GM10248 (cell line): ENCODE data around the gene SSH2.
A peak's percentile ranks its signal among the peaks of the same experiment; 100 is the strongest.

ENCODE experiments used
- CTCF ChIA-PET: fragments of 300-600 bp; sonication (Branson Sonifier 250); formaldehyde crosslinking; extraction: SDS; loops from one replicate; lab custom pipeline; 2021; ENCODE audit warnings: antibody characterized with exemption; lab: Yijun Ruan, JAX
- POLR2A ChIA-PET: fragments of 350-650 bp; sonication (Branson Sonifier 250); formaldehyde crosslinking; extraction: SDS; loops from one replicate; lab custom pipeline; 2020; ENCODE audit warnings: antibody characterized with exemption; lab: Yijun Ruan, JAX
- DNase-seq: peaks from one replicate; pipeline ENCODE4 v3.0.0; 2012; ENCODE audit errors: extremely low spot score
- TF ChIP-seq, protein P1 (sequence below): IDR thresholded peaks from 2 replicates; pipeline ENCODE4 v1.5.1; 2012; ENCODE audit warnings: mild to moderate bottlenecking, low read depth; ENCODE audit errors: extremely low read depth, missing control alignments, control extremely low read depth

SSH2 gene

DNA sequence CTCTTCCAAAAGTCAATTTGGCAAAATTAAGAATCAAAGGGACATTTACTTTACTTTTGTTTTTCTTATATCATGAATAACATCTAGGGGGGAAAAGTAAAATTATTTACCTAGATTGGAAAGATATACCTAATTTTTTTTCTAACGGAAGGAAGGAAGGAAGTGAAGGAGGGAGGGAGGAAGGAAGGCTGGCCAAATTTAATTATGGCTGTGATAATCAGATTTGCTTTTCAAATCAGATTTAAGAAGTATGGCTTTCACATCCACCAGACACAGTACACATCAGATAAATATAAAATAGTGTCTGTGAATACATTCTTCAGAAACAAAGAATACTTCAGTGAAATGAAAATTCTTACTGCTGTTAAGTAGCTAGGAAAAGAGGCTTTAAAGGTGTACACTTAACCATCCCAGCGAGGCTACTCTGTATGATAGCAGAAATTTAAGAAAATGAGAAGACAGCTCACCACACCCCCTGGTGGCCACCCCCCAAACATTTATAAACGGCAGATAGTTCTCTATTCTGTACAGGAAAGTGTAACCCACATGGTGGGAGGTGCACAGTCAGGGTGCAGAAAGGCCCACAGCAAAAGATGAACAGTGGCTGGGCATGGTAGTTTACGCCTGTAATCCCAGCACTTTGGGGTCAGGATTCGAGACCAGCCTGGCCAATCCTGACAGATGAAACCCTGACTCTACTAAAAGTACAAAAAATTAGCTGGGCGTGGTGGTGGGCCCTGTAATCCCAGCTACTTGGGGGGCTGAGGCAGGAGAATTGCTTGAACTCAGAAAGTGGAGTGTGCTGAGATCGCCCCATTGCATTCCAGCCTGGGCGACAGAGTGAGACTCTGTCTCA lies 150.8 kb downstream of the SSH2 start:
- POLR2A ChIA-PET, result no interaction called here
- peak; percentile 79 for DNase-seq
- TF ChIP-seq, protein P1, sequence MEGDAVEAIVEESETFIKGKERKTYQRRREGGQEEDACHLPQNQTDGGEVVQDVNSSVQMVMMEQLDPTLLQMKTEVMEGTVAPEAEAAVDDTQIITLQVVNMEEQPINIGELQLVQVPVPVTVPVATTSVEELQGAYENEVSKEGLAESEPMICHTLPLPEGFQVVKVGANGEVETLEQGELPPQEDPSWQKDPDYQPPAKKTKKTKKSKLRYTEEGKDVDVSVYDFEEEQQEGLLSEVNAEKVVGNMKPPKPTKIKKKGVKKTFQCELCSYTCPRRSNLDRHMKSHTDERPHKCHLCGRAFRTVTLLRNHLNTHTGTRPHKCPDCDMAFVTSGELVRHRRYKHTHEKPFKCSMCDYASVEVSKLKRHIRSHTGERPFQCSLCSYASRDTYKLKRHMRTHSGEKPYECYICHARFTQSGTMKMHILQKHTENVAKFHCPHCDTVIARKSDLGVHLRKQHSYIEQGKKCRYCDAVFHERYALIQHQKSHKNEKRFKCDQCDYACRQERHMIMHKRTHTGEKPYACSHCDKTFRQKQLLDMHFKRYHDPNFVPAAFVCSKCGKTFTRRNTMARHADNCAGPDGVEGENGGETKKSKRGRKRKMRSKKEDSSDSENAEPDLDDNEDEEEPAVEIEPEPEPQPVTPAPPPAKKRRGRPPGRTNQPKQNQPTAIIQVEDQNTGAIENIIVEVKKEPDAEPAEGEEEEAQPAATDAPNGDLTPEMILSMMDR, result peak; percentile 65
- CTCF ChIA-PET, result interaction anchor here (0.7 to 6.8 kb wide), 55 partner anchors 8 to 333 kb away, joined by 3 to 100 read pairs (median 5); partner anchors contain the start of gene ANKRD13B

DNA sequence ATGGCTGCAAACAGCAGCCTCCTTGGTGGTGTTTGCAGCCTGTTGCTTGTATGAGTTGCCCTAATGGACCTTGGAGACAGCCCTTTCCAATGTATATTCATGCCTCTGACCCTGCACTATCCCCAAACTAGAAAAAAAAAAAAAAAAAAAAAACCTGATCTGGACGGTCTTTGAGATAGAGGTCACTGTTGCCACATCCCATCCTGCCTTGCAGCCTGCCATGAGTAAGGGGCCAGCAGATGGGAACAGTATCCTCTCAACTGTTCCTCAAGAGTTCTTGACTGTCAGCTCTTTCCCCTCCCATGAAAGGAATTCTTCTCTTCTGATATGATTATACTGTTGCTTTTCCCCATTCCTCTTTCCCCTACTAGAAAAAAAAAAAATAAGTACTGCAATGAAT lies 152.4 kb downstream of the SSH2 start:
- TF ChIP-seq, protein P1, result no peak
- ChIA-PET POLR2A (no interaction called here), CTCF (interaction anchor here (0.7 to 6.8 kb wide), 10 partner anchors 9 to 186 kb away, joined by 3 to 100 read pairs (median 8); partner anchors contain the start of gene ANKRD13B)
- no peak for DNase-seq

DNA sequence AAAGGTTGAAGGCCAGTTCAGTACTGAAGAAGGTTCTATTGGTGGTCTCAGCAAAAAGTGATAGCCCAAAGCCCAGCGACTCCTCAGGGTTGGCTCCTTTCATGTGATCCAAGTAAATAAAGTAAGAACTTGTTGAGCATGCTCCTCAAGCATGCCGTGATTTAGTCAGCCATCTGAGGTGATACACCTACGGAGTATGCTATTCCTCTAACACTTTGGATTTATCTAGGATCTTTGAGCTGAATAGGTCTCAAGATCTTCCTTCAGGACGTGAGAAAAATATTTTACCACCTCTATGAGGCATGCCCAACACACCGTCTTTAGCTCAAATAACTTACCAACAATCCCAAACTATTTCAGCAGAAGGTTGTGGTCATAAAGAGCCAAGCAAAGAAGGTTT lies 154.0 kb downstream of the SSH2 start:
- ChIA-PET POLR2A (no interaction called here), CTCF (interaction anchor here (1.1 to 6.8 kb wide), 11 partner anchors 11 to 317 kb away, joined by 3 to 100 read pairs (median 4); partner anchors contain the start of gene ANKRD13B)
- DNase-seq, result no peak
- TF ChIP-seq, protein P1, result no peak

DNA sequence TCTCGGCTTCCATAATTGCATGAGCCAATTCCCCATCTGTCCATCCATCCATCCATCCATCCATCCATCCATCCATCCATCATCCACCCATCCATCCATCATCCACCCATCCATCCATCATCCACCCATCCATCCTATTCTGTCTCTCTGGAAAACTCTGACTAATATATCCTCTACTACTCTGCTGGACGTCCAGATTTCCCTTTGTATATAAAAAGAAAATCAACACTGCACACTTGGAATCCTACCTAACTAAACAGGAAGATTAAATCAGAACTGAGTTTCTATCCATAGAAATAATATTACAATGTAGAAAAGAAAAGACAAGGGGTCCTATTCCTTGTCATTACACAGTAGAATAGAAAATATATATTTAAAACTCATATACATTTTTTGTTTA lies 157.0 kb downstream of the SSH2 start:
- CTCF ChIA-PET, result interaction anchor here (1.0 kb wide), 1 partner anchor 156 kb away, joined by 3 read pairs; no protein-coding TSS in a partner anchor
- DNase-seq, result no peak
- TF ChIP-seq, protein P1, result no peak
- POLR2A ChIA-PET, result no interaction called here

DNA sequence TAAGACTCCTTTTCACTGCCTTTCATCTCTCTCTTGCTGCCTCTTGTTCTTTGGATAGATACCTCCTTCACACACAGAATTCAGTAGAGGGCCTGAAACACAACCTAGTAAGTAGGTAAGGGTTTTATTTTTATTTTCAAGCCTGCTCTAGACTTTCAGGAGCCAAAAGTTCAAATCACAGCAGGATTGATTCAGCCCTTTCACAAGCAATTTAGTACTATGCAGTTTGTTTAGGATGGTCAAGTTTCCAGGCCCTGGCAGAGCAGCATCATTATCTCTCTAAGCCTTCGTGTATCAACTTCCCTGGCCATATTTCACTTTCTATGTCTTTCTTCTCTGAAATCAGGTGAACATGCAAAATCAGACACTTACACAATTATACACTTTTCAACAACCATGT lies 158.5 kb downstream of the SSH2 start:
- ChIA-PET POLR2A (no interaction called here), CTCF (interaction anchor here (1.4 kb wide), 1 partner anchor 11 kb away, joined by 9 read pairs; no protein-coding TSS in a partner anchor)
- TF ChIP-seq, protein P1, result no peak
- no peak for DNase-seq

DNA sequence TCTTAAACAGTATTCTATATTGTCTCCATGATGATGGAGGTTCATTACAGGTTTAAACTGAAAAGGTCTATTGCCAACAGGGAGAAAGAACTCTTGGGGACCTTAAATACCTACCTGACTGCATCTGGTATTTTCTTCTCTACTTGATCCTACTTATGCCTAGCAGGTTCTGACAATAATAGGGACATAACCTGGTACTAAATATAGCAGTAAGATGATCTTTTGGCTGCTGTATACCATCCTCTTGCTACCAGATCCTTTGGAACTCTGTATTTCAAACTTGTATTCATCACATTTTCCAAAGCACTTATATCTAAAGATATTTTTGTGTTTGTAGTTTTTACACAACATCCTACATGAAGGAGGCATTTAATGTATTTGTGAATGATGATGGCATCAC lies 160.8 kb downstream of the SSH2 start:
- ChIA-PET CTCF (interaction anchor here (1.9 to 2.7 kb wide), 3 partner anchors 9 to 152 kb away, joined by 4 to 12 read pairs (median 11); no protein-coding TSS in a partner anchor), POLR2A (no interaction called here)
- TF ChIP-seq, protein P1, result no peak
- no peak for DNase-seq
